ENCODE measurements around the gene ADAD2. TPM values are rescaled to one million over a fixed set of nuclear protein-coding genes. Genes with fewer than 3 reads are reported as not detected.

ADAD2 gene
- polyA plus RNA-seq, 1 experiment = not detected

DNA sequence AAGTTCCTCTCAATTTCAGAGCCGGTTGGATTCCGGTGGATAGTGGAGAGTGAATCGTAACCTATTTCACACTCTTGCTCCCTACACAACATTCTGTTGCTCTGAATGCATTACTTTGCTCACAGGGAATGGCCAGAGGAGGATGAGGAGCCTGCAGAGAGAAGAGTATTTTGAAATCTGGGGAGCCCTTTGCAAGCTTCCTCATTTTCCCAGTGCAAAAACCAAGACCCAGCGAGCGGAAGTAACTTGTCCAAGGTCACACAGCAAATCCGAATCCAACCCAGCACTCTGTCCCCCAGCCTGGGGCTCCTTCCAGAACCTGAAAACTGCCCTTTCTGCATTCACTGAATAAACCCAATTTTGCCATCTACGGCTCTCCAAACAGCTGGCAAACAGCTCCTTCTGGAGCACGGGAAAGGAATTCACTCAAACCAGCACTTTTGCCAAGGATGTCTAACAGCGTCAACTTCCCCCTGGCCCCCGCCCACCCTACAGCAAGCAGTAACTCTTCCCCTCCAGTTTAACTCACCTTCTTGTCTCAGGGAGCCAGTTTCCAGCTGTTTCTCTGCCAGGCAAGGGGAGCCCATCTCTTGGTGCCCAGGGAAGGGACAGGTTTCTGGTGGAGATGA, 48.3 kb downstream of the ADAD2 start:
- CTCF ChIA-PET = interaction anchor here (1.1 to 1.4 kb wide), 2 partner anchors 51 to 52 kb away, joined by 3 to 4 read pairs; partner anchors contain the start of gene TAF1C
- H3K36me3 ChIP-seq (ENCODE audit: control insufficient read depth, insufficient read depth, low read length) = no peaks in the 10 kb centered on the region
- H3K27me3 ChIP-seq (ENCODE audit: control insufficient read depth, insufficient read depth, low read length) = peaks cover 22% of the 10 kb centered on the region
- no peak overlapping the region for H3K4me3 ChIP-seq (ENCODE audit: low read depth, low read length)
- no peak for TF ChIP-seq CTCF (IDR thresholded peaks at IDR 0.05; ENCODE audit: insufficient read depth, low read depth, low read length)
- POLR2A ChIA-PET = no interaction called here
- no peak for DNase-seq (ENCODE audit: low read depth)

GRCh38 chr16:84239909-84240308, 49.0 kb downstream of the ADAD2 start, which contains the start of gene KCNG4:
Gene KCNG4 (minus strand): TSS chr16:84240012. CDS start chr16:84237485, 2,527 bp downstream.
- Histone ChIP-seq H3K27me3 (ENCODE audit: control insufficient read depth, insufficient read depth, low read length) (peaks cover 22% of the 10 kb centered on the region), H3K4me3 (ENCODE audit: low read depth, low read length) (no peak within 1 kb of the TSS), H3K36me3 (ENCODE audit: control insufficient read depth, insufficient read depth, low read length) (no peaks in the 10 kb centered on the region)
- CTCF ChIA-PET = interaction anchor here (1.1 to 1.4 kb wide), 2 partner anchors 51 to 53 kb away, joined by 3 to 4 read pairs; partner anchors contain the start of gene TAF1C
- no peak for TF ChIP-seq CTCF (IDR thresholded peaks at IDR 0.05; ENCODE audit: insufficient read depth, low read depth, low read length)
- POLR2A ChIA-PET = no interaction called here
- DNase-seq (ENCODE audit: low read depth) = no peak

GRCh38 chr16:84240455-84240854, 49.5 kb downstream of the ADAD2 start:
- Histone ChIP-seq H3K36me3 (ENCODE audit: control insufficient read depth, insufficient read depth, low read length) (no peaks in the 10 kb centered on the region), H3K27me3 (ENCODE audit: control insufficient read depth, insufficient read depth, low read length) (peaks cover 22% of the 10 kb centered on the region), H3K4me3 (ENCODE audit: low read depth, low read length) (no peak overlapping the region)
- ChIA-PET POLR2A (no interaction called here), CTCF (interaction anchor here (1.1 to 1.4 kb wide), 2 partner anchors 52 to 54 kb away, joined by 3 to 4 read pairs; partner anchors contain the start of gene TAF1C)
- no peak for TF ChIP-seq CTCF (IDR thresholded peaks at IDR 0.05; ENCODE audit: insufficient read depth, low read depth, low read length)
- DNase-seq (ENCODE audit: low read depth) = no peak

GRCh38 chr16:84241778-84242177, 50.8 kb downstream of the ADAD2 start:
- H3K27me3 ChIP-seq (ENCODE audit: control insufficient read depth, insufficient read depth, low read length) = peaks cover 19% of the 10 kb centered on the region
- DNase-seq (ENCODE audit: low read depth) = no peak
- CTCF ChIA-PET = interaction anchor here (1.7 kb wide), 1 partner anchor 157 kb away, joined by 3 read pairs; no protein-coding TSS in a partner anchor
- H3K36me3 ChIP-seq (ENCODE audit: control insufficient read depth, insufficient read depth, low read length) = no peaks in the 10 kb centered on the region
- no peak overlapping the region for H3K4me3 ChIP-seq (ENCODE audit: low read depth, low read length)
- TF ChIP-seq CTCF (IDR thresholded peaks at IDR 0.05; ENCODE audit: insufficient read depth, low read depth, low read length) = no peak
- POLR2A ChIA-PET = no interaction called here

DNA sequence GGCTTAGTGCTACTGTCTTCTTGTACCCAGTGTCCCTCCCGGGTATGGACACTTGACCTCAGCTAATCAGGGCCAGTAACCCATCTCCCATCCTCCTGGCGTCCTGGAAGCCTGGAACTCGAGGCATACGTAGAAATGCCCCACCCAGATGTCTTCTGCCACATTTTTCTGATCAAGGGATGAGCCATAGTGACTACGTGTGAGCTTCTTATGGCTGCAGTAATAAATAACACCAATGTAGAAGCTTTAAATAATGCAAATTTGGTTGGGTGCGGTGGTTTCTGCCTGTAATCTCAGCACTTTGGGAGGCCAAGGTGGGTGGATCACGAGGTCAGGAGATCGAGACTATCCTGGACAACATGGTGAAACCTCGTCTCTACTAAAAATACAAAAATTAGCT, 51.9 kb downstream of the ADAD2 start:
- DNase-seq (ENCODE audit: low read depth) = no peak
- POLR2A ChIA-PET = no interaction called here
- CTCF ChIA-PET = interaction anchor here (1.7 kb wide), 1 partner anchor 158 kb away, joined by 3 read pairs; no protein-coding TSS in a partner anchor
- TF ChIP-seq CTCF (IDR thresholded peaks at IDR 0.05; ENCODE audit: insufficient read depth, low read depth, low read length) = no peak
- no peaks in the 10 kb centered on the region for H3K36me3 ChIP-seq (ENCODE audit: control insufficient read depth, insufficient read depth, low read length)
- peaks cover 18% of the 10 kb centered on the region for H3K27me3 ChIP-seq (ENCODE audit: control insufficient read depth, insufficient read depth, low read length)
- no peak overlapping the region for H3K4me3 ChIP-seq (ENCODE audit: low read depth, low read length)
